ENCODE results near the gene EPRS1. TPM values are rescaled to one million over a fixed set of nuclear protein-coding genes. Genes with fewer than 3 reads are reported as not detected.
A peak's percentile ranks its signal among the peaks of the same experiment; 100 is the strongest.

The EPRS1 gene
- total and polyA plus RNA-seq, 2 of the 13 experiments (the other 11 are each of a cell fraction or from before 2014, with no cell fraction given), result 86.1 to 124 TPM

- TF ChIP-seq PATZ1 (CRISPR knock-in tag; IDR thresholded peaks at IDR 0.05) (peak; percentile 40; the same call in 1 of the 2 replicates), EZH2 (conservative IDR thresholded peaks at IDR 0.05; ENCODE audit: low read depth, low read length) (no peak), ZC3H13 (CRISPR knock-in tag; IDR thresholded peaks at IDR 0.05) (peak; percentile 65; the same call in 1 of the 2 replicates), MIXL1 (CRISPR knock-in tag; IDR thresholded peaks at IDR 0.05) (peak; percentile 83), IRF2 (CRISPR knock-in tag; IDR thresholded peaks at IDR 0.05) (peak; percentile 92), ZC3H4 (CRISPR knock-in tag; IDR thresholded peaks at IDR 0.05; ENCODE audit: borderline replicate concordance) (no peak), HDAC6 (IDR thresholded peaks at IDR 0.05; ENCODE audit: low read depth, low read length) (no peak), ZNF605 (CRISPR knock-in tag; IDR thresholded peaks at IDR 0.05) (peak; percentile 94), NPAS2 (CRISPR knock-in tag; IDR thresholded peaks at IDR 0.05; ENCODE audit: borderline replicate concordance) (no peak), NR0B2 (CRISPR knock-in tag; IDR thresholded peaks at IDR 0.05) (peak; percentile 96), ZNF713 (CRISPR knock-in tag; IDR thresholded peaks at IDR 0.05) (no peak), THAP7 (CRISPR knock-in tag; IDR thresholded peaks at IDR 0.05) (no peak; the same call in 1 of the 2 replicates), PHF21A (CRISPR knock-in tag; IDR thresholded peaks at IDR 0.05) (peak; percentile 85; the same call in 1 of the 2 replicates), SIX4 (CRISPR knock-in tag; IDR thresholded peaks at IDR 0.05) (peak; percentile 13; the same call in 1 of the 2 replicates), ZNF652 (CRISPR knock-in tag; IDR thresholded peaks at IDR 0.05; ENCODE audit: borderline replicate concordance, low read depth) (peak; percentile 53; the same call in 1 of the 2 replicates), ZNF646 (CRISPR knock-in tag; IDR thresholded peaks at IDR 0.05) (no peak)
Observed at GRCh38 chr1:220046052-220046930, at the start of gene EPRS1 (continued).
